ENCODE results near the gene SNX25.

SNX25 gene

GRCh38 chr4:185384930-185385331 is 175.5 kb downstream of the SNX25 start:
- DNase-seq: no peak

- DNase-seq: no peak
These were observed 178.6 kb downstream of the SNX25 start for GRCh38 chr4:185387957-185388356.

GRCh38 chr4:185390941-185391340 is 181.5 kb downstream of the SNX25 start:
- no peak for DNase-seq

GRCh38 chr4:185392156-185392555 is 182.8 kb downstream of the SNX25 start:
- DNase-seq: no peak

GRCh38 chr4:185394568-185395237 is 185.3 kb downstream of the SNX25 start:
- DNase-seq: no peak

GRCh38 chr4:185395238-185395955 is 186.0 kb downstream of the SNX25 start, which contains the start of gene LRP2BP:
TSS of gene LRP2BP (minus strand) at chr4:185395924. CDS start at chr4:185378186, 17,738 bp downstream.
- DNase-seq: no peak

- peak; percentile 91 for DNase-seq
These were observed 186.7 kb downstream of the SNX25 start for GRCh38 chr4:185395956-185396723.

GRCh38 chr4:185396724-185397385 is 187.5 kb downstream of the SNX25 start, which contains the start of gene ANKRD37:
TSS of gene ANKRD37 (plus strand) at chr4:185396841. CDS start at chr4:185396924, 83 bp downstream.
- no peak for DNase-seq

GRCh38 chr4:185398618-185399017 is 189.2 kb downstream of the SNX25 start:
- DNase-seq: no peak

- no peak for DNase-seq
These were observed 190.1 kb downstream of the SNX25 start for GRCh38 chr4:185399466-185399865.

GRCh38 chr4:185404031-185404430 is 194.6 kb downstream of the SNX25 start:
- DNase-seq: no peak

GRCh38 chr4:185405296-185405999 is 196.1 kb downstream of the SNX25 start:
- no peak for DNase-seq

- no peak for DNase-seq
These were observed 199.0 kb downstream of the SNX25 start for GRCh38 chr4:185408432-185408831.

GRCh38 chr4:185411849-185412248 is 202.5 kb downstream of the SNX25 start:
- no peak for DNase-seq

- no peak for DNase-seq
These were observed 203.0 kb downstream of the SNX25 start for GRCh38 chr4:185412412-185412811.

Data from NK-92 treated with Interleukin-12 subunit alpha and Interleukin-12 subunit beta, amount 100 ng/mL, for 24 hours (cell line).